HG03378 (cell line): ENCODE measurements around the gene RASGRF1.

Experiments
- ATAC-seq: cut with Tn5 transposase; IDR thresholded peaks from one replicate; pipeline ENCODE4 v1.9.1; 2021; ENCODE audit warnings: mild to moderate bottlenecking, moderate library complexity; ENCODE audit not compliant: unreplicated experiment

Gene RASGRF1

GRCh38 chr15:79099692-79100091 lies 9.1 kb upstream of the RASGRF1 start:
- ATAC-seq: no peak

GRCh38 chr15:79094611-79095021 lies 4.0 kb upstream of the RASGRF1 start:
- ATAC-seq: no peak

- ATAC-seq: no peak
Measured at GRCh38 chr15:79093352-79093935, 2.9 kb upstream of the RASGRF1 start.

- no peak for ATAC-seq
Measured at GRCh38 chr15:79092382-79092781, 1.8 kb upstream of the RASGRF1 start.

- no peak for ATAC-seq
Measured at GRCh38 chr15:79091204-79091867, 756 bp upstream of the RASGRF1 start.

GRCh38 chr15:79089890-79090486 lies 592 bp downstream of the RASGRF1 start:
- no peak for ATAC-seq

GRCh38 chr15:79089331-79089889 lies 1.2 kb downstream of the RASGRF1 start:
- no peak for ATAC-seq

GRCh38 chr15:79088426-79089205 lies 2.0 kb downstream of the RASGRF1 start:
- no peak for ATAC-seq

GRCh38 chr15:79086814-79087213 lies 3.8 kb downstream of the RASGRF1 start:
- no peak for ATAC-seq

GRCh38 chr15:79084308-79084968 lies 6.1 kb downstream of the RASGRF1 start:
- ATAC-seq: no peak

GRCh38 chr15:79083154-79083553 lies 7.4 kb downstream of the RASGRF1 start:
- ATAC-seq: no peak

- no peak for ATAC-seq
Measured at GRCh38 chr15:79082363-79083070, 8.1 kb downstream of the RASGRF1 start.

GRCh38 chr15:79078763-79079410 lies 11.7 kb downstream of the RASGRF1 start:
- ATAC-seq: no peak

GRCh38 chr15:79078003-79078402 lies 12.6 kb downstream of the RASGRF1 start:
- no peak for ATAC-seq

GRCh38 chr15:79076661-79077060 lies 13.9 kb downstream of the RASGRF1 start:
- ATAC-seq: no peak

GRCh38 chr15:79075256-79075655 lies 15.3 kb downstream of the RASGRF1 start:
- no peak for ATAC-seq

GRCh38 chr15:79073336-79073735 lies 17.2 kb downstream of the RASGRF1 start:
- ATAC-seq: no peak

GRCh38 chr15:79071901-79072300 lies 18.7 kb downstream of the RASGRF1 start:
- ATAC-seq: no peak

- no peak for ATAC-seq
Measured at GRCh38 chr15:79068790-79069189, 21.8 kb downstream of the RASGRF1 start.

- ATAC-seq: no peak
Measured at GRCh38 chr15:79067969-79068368, 22.6 kb downstream of the RASGRF1 start.
